Liver (tissue), 9 donors: ENCODE measurements around the gene FREM2. TPM values are rescaled to one million over a fixed set of nuclear protein-coding genes. Genes with fewer than 3 reads are reported as not detected.

Source experiments
- DNase-seq: peaks from one replicate; pipeline ENCODE4 v3.0.0-alpha.2; 2017; ENCODE audit warnings: low spot score
- H3K27ac ChIP-seq, 2 donors: one replicate each; pipeline ENCODE4 v1.7.0; 2013; ENCODE audit warnings: inconsistent platforms in 2 of 2, low read length in 2 of 2, control low read depth in 1 of 2, low read depth in 1 of 2, mild to moderate bottlenecking in 1 of 2
- H3K27me3 ChIP-seq, 4 donors: one replicate each; pipeline versions ENCODE4 v1.6.1 to v1.7.0; 2013; ENCODE audit warnings: low read length in 3 of 4, inconsistent platforms in 1 of 4, mild to moderate bottlenecking in 1 of 4, moderate library complexity in 1 of 4; ENCODE audit not compliant: control insufficient read depth in 4 of 4, insufficient read depth in 4 of 4
- H3K36me3 ChIP-seq, 4 donors: one replicate each; pipeline versions ENCODE4 v1.6.1 to v1.7.0; 2013; ENCODE audit warnings: low read length in 3 of 4, mild to moderate bottlenecking in 3 of 4, low read depth in 1 of 4, moderate library complexity in 1 of 4; ENCODE audit not compliant: control insufficient read depth in 4 of 4, insufficient read depth in 3 of 4
- H3K4me1 ChIP-seq, 4 donors: one replicate each; pipeline versions ENCODE4 v1.6.1 to v1.7.0; 2013; ENCODE audit warnings: low read length in 3 of 4, mild to moderate bottlenecking in 3 of 4, moderate library complexity in 1 of 4; ENCODE audit not compliant: control insufficient read depth in 4 of 4, insufficient read depth in 4 of 4
- H3K4me3 ChIP-seq, 3 donors: one replicate each; pipeline versions ENCODE4 v1.6.1 to v1.7.0; 2013; ENCODE audit warnings: low read length in 3 of 3, control low read depth in 1 of 3, low read depth in 1 of 3, mild to moderate bottlenecking in 1 of 3
- H3K9ac ChIP-seq, 2 donors: one replicate each; pipeline ENCODE4 v1.7.0; 2013; ENCODE audit warnings: low read length in 2 of 2, mild to moderate bottlenecking in 2 of 2, moderate library complexity in 2 of 2, control low read depth in 1 of 2, low read depth in 1 of 2
- H3K9me3 ChIP-seq, 4 donors: one replicate each; pipeline versions ENCODE4 v1.6.1 to v1.7.0; 2013; ENCODE audit warnings: low read length in 3 of 4; ENCODE audit not compliant: control insufficient read depth in 4 of 4
- ATF3 ChIP-seq: IDR thresholded peaks from 2 replicates; pipeline ENCODE4 v1.6.1; 2016; ENCODE audit warnings: antibody characterized with exemption
- CTCF ChIP-seq: fragments of 150-350 bp; IDR thresholded peaks from 2 replicates; pipeline ENCODE4 v1.5.1; 2017; ENCODE audit warnings: improper control_type of control experiment, low read depth, low read length; ENCODE audit not compliant: missing input control
- EGR1 ChIP-seq, 2 donors: IDR thresholded peaks; 2 replicates each; pipeline ENCODE4 v1.6.1; 2016 to 2018; ENCODE audit warnings: antibody characterized with exemption in 2 of 2, low read depth in 2 of 2
- FOXA1 ChIP-seq: IDR thresholded peaks from 2 replicates; pipeline ENCODE4 v1.6.1; 2016; ENCODE audit warnings: antibody characterized with exemption
- FOXA2 ChIP-seq: IDR thresholded peaks from 2 replicates; pipeline ENCODE4 v1.6.1; 2016; ENCODE audit warnings: antibody characterized with exemption
- GABPA ChIP-seq, 2 donors: IDR thresholded peaks in 1 of 2; conservative IDR thresholded peaks in 1 of 2; 2 replicates each; pipeline ENCODE4 v1.6.1; 2016; ENCODE audit warnings: antibody characterized with exemption in 2 of 2, mild to moderate bottlenecking in 1 of 2, moderate library complexity in 1 of 2
- HNF4A ChIP-seq, 2 donors: conservative IDR thresholded peaks; 2 replicates each; pipeline ENCODE4 v1.6.1; 2016; ENCODE audit warnings: antibody characterized with exemption in 2 of 2, mild to moderate bottlenecking in 2 of 2
- HNF4G ChIP-seq: IDR thresholded peaks from 2 replicates; pipeline ENCODE4 v1.6.1; 2016; ENCODE audit warnings: antibody characterized with exemption
- JUND ChIP-seq, 2 donors: IDR thresholded peaks; 2 replicates each; pipeline ENCODE4 v1.6.1; 2016; ENCODE audit warnings: antibody characterized with exemption in 2 of 2
- MAX ChIP-seq: IDR thresholded peaks from 2 replicates; pipeline ENCODE4 v1.6.1; 2016; ENCODE audit warnings: antibody characterized with exemption
- NR2F2 ChIP-seq: IDR thresholded peaks from 2 replicates; pipeline ENCODE4 v1.6.1; 2016; ENCODE audit warnings: antibody characterized with exemption
- RAD21 ChIP-seq, 2 donors: IDR thresholded peaks; 2 replicates each; pipeline ENCODE4 v1.6.1; 2016; ENCODE audit warnings: antibody characterized with exemption in 2 of 2, mild to moderate bottlenecking in 2 of 2
- REST ChIP-seq: IDR thresholded peaks from 2 replicates; pipeline ENCODE4 v1.6.1; 2016; ENCODE audit warnings: antibody characterized with exemption, mild to moderate bottlenecking
- RXRA ChIP-seq, 2 donors: IDR thresholded peaks; 2 replicates each; pipeline ENCODE4 v1.6.1; 2017 to 2018; ENCODE audit warnings: antibody characterized with exemption in 2 of 2, mild to moderate bottlenecking in 1 of 2
- SP1 ChIP-seq: IDR thresholded peaks from 2 replicates; pipeline ENCODE4 v1.6.1; 2018; ENCODE audit warnings: antibody characterized with exemption, mild to moderate bottlenecking
- TAF1 ChIP-seq: conservative IDR thresholded peaks from 2 replicates; pipeline ENCODE4 v1.6.1; 2016; ENCODE audit warnings: antibody characterized with exemption, mild to moderate bottlenecking
- ZBTB33 ChIP-seq: IDR thresholded peaks from 2 replicates; pipeline ENCODE4 v1.6.1; 2016; ENCODE audit warnings: antibody characterized with exemption
- WGBS: extraction: QIAGEN DNeasy Blood & Tissue Kit; methylation state at CpG from one replicate; pipeline ENCODE4 v1.1.7; 2013; 5-methylcytosine and 5-hydroxymethylcytosine counted together
- polyA plus RNA-seq, 2 donors: library from polyadenylated mRNA; stranded (reverse) in 1 of 2; unstranded in 1 of 2; fragments of 200-250 nt in 1 of 2; fragments of >200 nt in 1 of 2; fragmentation: Nextera tagmentation in 1 of 2; extraction: Ambion mirVana in 1 of 2; gene quantifications; one replicate each; pipeline versions ENCODE4 v1.2.1 to v1.2.3, GENCODE V29; 2013 to 2015
- total RNA-seq, 2 donors: library from RNA; depleted of rRNA; stranded (reverse); fragments of >200 nt; gene quantifications; one replicate each; pipeline ENCODE4 v1.2.3, GENCODE V29; 2014
- donor health status: healthy.
- donor health status: healthy.
- donor health status: healthy.
- donor health status: healthy.
- donor health status: healthy.

The FREM2 gene
- total and polyA plus RNA-seq, 4 donors: 0.17 to 1.7 (median 0.37) TPM

GRCh38 chr13:38819596-38819995, 132.7 kb downstream of the FREM2 start:
- Histone ChIP-seq H3K36me3 (no peaks in the 10 kb centered on the region), H3K27ac (no peak overlapping the region), H3K9me3 (no peaks in the 10 kb centered on the region), H3K27me3 (no peaks in the 10 kb centered on the region), H3K4me1 (no peaks in the 10 kb centered on the region), H3K4me3 (no peak overlapping the region), H3K9ac (no peak overlapping the region)
- WGBS: 87% methylated on average over 2 of the region's 2 CpGs
- TF ChIP-seq ATF3: no peak
- TF ChIP-seq REST: no peak
- TF ChIP-seq FOXA1: no peak
- no peak for TF ChIP-seq HNF4G
- TF ChIP-seq MAX: no peak
- TF ChIP-seq NR2F2: no peak
- TF ChIP-seq GABPA (IDR thresholded peaks at IDR 0.05 in 1 of 2, conservative IDR thresholded peaks at IDR 0.05 in 1 of 2): no peak
- no peak for TF ChIP-seq SP1
- TF ChIP-seq EGR1 (IDR thresholded peaks at IDR 0.05; ENCODE audit: low read depth in 2 of 2): no peak
- TF ChIP-seq ZBTB33: no peak
- TF ChIP-seq HNF4A (conservative IDR thresholded peaks at IDR 0.05): no peak
- no peak for TF ChIP-seq CTCF
- TF ChIP-seq JUND (IDR thresholded peaks at IDR 0.05): no peak
- TF ChIP-seq RXRA (IDR thresholded peaks at IDR 0.05): no peak
- DNase-seq: no peak

- no peak for TF ChIP-seq SP1
- TF ChIP-seq RAD21 (IDR thresholded peaks at IDR 0.05): no peak
- no peak for TF ChIP-seq EGR1 (IDR thresholded peaks at IDR 0.05; ENCODE audit: low read depth in 2 of 2)
- no peak for TF ChIP-seq NR2F2
- TF ChIP-seq TAF1: no peak
- TF ChIP-seq HNF4A (conservative IDR thresholded peaks at IDR 0.05): no peak
- TF ChIP-seq ZBTB33: no peak
- no peak for TF ChIP-seq FOXA2
- no peak for TF ChIP-seq MAX
- no peak for TF ChIP-seq JUND (IDR thresholded peaks at IDR 0.05)
- no peak for TF ChIP-seq GABPA (IDR thresholded peaks at IDR 0.05 in 1 of 2, conservative IDR thresholded peaks at IDR 0.05 in 1 of 2)
- TF ChIP-seq HNF4G: no peak
- TF ChIP-seq FOXA1: no peak
- no peaks in the 10 kb centered on the region for H3K27me3 ChIP-seq
- no peak overlapping the region for H3K4me3 ChIP-seq
- H3K9me3 ChIP-seq: no peaks in the 10 kb centered on the region
- H3K27ac ChIP-seq: no peak overlapping the region
- H3K4me1 ChIP-seq: no peaks in the 10 kb centered on the region
- no peaks in the 10 kb centered on the region for H3K36me3 ChIP-seq
- no peak for DNase-seq
- H3K9ac ChIP-seq: no peak overlapping the region
- WGBS: 83% methylated on average over 8 of the region's 8 CpGs
These were observed 135.1 kb downstream of the FREM2 start for GRCh38 chr13:38821770-38822551.
